ENCODE results near the gene INTS1.

DNA sequence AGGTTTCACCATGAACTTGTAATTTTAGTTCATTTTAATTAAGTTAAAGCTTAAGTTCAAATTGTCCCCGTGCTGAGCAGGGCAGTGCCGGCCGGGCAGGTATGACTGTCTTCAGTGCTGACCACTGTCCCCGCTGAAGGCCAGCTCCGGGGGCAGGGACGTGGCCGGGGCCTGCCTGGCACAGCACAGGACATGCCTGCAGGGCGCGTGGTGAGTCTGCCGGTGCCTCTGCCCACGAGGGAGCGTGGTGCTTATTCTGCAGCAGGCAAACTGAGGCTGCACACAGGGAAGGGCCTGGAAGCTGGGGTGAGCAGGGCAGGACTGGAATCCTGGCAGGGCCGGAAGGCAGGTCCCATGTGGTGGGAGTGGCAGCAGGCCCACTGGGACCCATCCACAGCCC lies 54.7 kb downstream of the INTS1 start:
- TF ChIP-seq POLR2AphosphoS5 (IDR thresholded peaks at IDR 0.05) (no peak), POLR2A (IDR thresholded peaks at IDR 0.05) (no peak), CTCF (IDR thresholded peaks at IDR 0.05) (no peak)

Data from transverse colon (tissue), 4 donors.